Right lung (tissue), 10 donors: ENCODE results near the gene PLCZ1. TPM values are rescaled to one million over a fixed set of nuclear protein-coding genes. Genes with fewer than 3 reads are reported as not detected.
A peak's percentile ranks its signal among the peaks of the same experiment; 100 is the strongest.
"Not testable (repeated sequence)": the region's sequence is repeated elsewhere in the genome, so short reads cannot be mapped to it uniquely, and the experiment has no call there.

ENCODE experiments used
- DNase-seq, 2 donors: peaks; one replicate each; pipeline ENCODE4 v3.0.0-alpha.2; 2013
- long read RNA-seq, 8 donors: transcript quantifications; one replicate each; lab custom pipeline, GENCODE V29; 2026
- polyA plus RNA-seq, 5 donors: library from polyadenylated mRNA; unstranded; fragments of 120-200 nt; gene quantifications; one replicate each; pipeline versions ENCODE4 v1.2.1 to v1.2.3, GENCODE V29; 2013; ENCODE audit warnings: inconsistent platforms in 1 of 5, low replicate concordance in 1 of 5; ENCODE audit not compliant: insufficient read length in 5 of 5, insufficient read depth in 1 of 5

PLCZ1 gene, protein sequence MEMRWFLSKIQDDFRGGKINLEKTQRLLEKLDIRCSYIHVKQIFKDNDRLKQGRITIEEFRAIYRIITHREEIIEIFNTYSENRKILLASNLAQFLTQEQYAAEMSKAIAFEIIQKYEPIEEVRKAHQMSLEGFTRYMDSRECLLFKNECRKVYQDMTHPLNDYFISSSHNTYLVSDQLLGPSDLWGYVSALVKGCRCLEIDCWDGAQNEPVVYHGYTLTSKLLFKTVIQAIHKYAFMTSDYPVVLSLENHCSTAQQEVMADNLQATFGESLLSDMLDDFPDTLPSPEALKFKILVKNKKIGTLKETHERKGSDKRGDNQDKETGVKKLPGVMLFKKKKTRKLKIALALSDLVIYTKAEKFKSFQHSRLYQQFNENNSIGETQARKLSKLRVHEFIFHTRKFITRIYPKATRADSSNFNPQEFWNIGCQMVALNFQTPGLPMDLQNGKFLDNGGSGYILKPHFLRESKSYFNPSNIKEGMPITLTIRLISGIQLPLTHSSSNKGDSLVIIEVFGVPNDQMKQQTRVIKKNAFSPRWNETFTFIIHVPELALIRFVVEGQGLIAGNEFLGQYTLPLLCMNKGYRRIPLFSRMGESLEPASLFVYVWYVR
- 1 to 10 TPM; 1.1 to 2.3 (median 1.6) TPM for polyA plus RNA-seq
- long read RNA-seq, donor 1: 0 reads
- long read RNA-seq, donor 2: 0 reads
- long read RNA-seq, donor 3: 0 reads
- long read RNA-seq, donor 4: 0 reads
- long read RNA-seq, donor 5: 0 reads
- long read RNA-seq, donor 6: 0 reads
- long read RNA-seq, donor 7, partial matches to known transcripts: 7 of 7 reads
- long read RNA-seq, donor 7, other reads (novel, unspliced or antisense): 0 of 7 reads
- long read RNA-seq, donor 8: 0 reads

DNA sequence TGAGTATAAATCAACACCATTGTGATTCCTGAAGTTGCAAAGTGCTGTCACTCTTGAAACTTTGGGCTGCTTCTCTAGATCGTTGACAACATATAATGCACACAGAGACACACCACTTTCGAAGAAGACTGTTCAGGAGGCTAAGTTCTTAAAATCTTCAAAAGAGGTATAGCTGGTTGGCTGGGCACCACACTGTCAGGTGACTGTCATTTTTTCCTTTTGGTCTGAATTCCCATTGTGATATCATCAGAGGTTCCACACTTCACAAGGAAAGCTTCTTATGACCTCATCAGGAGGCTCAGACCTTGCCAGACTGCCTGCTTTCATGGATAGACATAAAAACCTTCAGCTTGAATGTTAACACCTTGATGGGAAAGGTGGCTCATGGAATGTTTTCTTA lies at the start of gene PLCZ1, which contains the start of gene CAPZA3:
Gene PLCZ1, minus strand, starts transcription at position 194 of the 400 bp plus-strand sequence. CDS start 641 bp downstream, outside the sequence.
Gene CAPZA3, plus strand, starts transcription at position 301 of the 400 bp plus-strand sequence. CDS start 150 bp downstream, outside the sequence.
- DNase-seq: no peak

DNA sequence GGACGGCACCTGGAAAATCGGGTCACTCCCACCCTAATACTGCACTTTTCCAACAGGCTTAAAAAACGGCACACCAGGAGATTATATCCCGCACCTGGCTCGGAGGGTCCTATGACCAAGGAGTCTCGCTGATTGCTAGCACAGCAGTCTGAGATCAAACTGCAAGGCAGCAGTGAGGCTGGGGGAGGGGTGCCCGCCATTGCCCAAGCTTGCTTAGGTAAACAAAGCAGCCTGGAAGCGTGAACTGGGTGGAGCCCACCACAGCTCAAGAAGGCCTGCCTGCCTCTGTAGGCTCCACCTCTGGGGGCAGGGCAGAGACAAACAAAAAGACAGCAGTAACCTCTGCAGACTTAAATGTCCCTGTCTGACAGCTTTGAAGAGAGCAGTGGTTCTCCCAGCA lies 47.7 kb upstream of the PLCZ1 start:
- DNase-seq: not testable (repeated sequence)

DNA sequence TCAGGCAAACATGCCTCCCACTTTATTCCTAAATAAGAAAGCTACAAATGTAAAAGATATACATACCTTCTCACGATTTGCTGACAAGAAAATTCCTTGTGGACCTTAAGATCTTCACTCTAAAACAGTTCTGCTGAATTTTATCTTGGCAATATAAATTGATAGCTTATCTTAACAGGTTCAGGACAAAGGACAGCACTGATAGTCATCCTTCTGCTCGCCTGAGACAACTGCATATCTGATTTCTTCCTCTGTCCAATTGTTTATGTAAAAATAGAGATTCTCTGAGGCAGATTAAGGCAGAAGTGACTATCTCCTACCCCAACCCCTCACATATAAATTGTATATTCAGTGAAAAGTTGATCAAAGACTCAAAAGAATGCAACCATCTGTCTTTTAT lies 45.0 kb upstream of the PLCZ1 start:
- no peak for DNase-seq

DNA sequence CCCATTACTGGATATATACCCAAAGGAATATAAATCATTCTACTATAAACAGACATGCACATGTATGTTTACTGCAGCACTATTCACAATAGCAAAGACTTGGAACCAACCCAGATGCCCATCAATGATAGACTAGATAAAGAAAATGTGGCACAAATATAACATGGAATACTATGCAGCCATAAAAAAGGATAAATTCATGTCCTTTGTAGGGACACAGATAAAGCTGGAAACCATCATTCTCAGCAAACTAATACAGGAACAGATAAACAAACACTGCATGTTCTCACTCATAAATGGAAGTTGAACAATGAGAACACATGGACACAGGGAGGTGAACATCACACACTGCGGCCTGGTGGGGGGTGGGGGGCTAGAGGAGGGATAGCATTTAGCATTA lies 28.7 kb upstream of the PLCZ1 start:
- DNase-seq: not testable (repeated sequence)

DNA sequence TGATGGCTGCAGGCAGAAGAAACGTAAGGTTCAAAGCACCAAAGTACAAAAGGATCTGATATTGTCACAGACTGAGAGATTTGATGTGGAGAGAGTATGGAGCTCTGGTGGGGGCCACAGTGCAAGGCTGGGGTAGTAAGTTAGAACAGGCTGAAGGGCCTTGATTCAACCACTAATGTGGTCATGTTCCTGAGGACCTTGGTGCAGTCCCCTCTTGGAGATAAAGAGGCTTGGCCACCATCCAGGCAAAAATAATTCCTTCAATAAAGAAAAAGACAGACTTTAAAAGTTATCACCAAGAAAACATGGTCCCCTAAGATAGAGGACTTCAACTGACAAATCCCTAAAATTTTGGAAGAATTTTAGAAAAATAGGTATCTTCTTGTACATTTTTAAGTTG lies 17.5 kb upstream of the PLCZ1 start:
- no peak for DNase-seq

DNA sequence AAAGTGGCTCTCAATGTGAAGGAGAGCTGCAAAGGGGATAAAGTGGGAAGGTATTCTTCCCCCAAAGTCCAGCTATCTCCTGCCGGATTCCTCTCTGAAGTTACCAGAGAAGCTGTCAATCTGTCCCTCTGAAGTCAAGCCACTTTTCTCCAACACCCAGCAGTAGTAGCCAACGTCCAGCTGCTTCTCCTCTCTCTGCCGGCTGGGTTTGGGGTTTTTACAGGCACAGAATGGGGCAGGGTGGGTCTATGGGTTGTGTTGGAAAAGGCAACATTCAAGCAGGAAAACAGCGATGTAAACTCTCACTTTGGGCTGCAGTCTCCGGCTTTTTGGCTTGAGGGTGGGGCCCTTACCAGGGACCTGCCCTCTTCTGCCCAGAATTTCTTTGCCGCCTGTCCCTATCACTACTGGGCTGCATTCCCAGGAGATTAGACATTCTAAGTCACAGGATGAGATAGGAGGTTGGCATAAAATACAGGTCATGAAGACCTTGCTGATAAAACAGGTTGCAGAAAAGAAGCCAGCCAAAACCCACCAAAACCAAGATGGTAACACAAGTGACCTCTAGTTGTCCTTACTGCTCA lies 16.4 kb upstream of the PLCZ1 start:
- no peak for DNase-seq

DNA sequence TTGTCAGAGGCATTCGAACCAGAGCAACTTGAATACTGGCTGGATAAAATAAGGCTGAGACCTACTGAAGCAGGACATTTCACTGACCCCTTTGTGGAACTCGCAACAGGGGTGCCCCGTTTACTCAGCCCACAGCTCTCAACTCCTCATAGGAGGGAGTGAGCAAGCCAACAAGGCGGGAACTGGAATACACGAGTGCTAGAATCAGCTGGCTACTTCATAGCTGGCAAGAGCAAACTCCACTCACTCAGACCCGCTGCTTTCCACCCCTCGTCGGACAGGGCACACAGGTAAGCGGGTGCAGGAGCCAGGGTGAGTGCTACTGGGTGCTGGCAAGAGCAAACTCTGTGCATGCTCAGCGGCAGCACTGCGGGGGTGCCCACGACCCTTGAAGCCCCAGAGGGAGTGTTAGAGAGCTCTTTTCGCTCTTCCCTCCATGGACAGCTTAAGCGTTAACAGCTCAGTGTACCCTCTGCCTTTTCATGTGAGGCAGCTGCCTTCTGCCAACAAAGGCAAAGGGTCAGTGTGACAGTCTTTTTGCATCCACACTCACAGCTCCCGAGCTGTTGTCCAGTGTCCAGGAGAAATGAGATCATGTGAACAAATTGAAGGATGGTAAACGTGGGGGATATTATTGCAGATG lies 15.8 kb upstream of the PLCZ1 start:
- DNase-seq: peak; percentile 6 to 11

DNA sequence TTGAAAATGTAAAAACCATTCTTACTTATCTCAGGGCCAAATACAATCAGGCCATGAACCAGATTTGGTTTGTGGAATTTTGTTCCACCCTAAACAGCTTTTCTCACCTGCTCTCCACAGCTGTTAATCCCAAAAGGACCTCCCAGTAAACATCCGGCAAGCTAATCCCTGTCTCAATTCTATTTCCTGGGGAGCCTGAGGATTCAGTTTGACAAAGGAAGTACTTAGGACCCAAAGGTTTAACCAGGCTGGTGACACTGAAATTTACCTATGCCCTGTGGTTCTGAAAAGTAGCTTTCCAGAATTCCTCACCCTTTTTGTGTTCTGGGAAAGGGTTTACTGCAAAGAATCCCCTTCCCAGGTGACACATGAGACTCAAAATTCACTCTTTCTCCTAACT lies 15.1 kb upstream of the PLCZ1 start:
- no peak for DNase-seq

DNA sequence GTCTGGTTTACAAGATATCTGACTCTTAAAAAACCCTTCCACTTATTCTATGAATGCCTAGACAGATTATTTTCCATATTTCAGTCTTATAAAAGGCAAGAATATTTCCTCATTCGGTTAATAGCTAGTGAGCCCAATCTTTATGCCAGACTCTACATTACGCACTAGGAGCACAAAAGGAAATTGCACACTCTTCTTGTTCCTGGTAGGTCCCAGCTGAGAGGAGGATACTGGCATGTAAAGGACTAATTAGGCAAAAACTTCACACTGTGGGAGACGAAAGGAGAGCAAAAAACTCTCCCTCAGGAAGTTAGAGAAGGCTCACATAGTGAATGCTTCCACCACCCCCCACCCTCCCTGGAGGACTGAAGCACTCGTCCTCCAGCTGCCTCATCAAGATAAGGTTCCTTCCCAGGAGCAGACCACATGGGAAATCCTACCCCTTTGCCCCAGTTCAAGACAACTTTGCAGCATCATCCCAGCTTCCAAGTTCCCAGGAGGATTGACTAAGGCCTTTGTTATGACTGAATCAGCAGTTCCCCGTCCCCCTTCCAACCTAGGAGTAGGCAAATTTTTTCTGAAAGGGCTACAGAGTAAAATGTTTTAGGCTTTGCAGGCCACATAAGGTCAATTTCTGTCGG lies 14.6 kb upstream of the PLCZ1 start:
- DNase-seq: no peak

DNA sequence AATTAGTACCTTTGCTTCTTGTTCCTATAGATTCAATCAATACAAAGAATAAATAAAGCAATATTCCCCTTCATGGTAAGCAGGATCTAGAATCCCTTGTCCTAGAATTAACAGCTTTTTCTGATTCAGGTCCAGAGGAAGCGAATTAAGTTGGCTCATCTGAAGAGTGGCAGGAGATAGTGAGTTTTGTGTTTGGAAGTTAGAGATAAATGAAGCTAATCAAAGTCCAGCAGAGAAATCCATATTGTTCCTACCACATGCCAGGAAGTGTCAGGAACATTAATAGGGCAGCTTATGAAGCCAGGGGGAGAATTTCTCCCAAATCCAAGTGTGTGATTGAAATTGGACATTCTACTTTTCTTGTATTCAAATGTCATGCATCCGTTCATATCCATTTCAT lies 14.1 kb upstream of the PLCZ1 start:
- DNase-seq: no peak

DNA sequence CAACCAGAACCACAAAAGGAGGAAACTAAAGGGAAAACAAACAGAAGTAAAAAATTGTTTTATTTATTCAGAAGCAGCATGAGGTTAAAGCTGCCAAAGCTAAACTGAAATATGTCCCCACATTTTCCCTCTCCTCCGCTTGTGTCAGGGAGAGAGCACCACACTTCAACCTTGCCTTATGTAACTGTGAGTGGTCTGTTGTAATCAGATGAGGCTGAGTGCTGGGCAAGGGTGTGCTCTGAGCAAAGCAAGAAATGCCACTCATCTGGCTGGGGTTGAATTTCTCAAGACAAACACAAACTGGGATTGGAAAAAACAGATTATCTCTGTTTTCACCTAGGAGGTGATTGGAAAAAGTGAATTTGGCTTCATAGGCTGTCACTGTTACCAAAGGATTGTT lies 12.3 kb upstream of the PLCZ1 start:
- no peak for DNase-seq

DNA sequence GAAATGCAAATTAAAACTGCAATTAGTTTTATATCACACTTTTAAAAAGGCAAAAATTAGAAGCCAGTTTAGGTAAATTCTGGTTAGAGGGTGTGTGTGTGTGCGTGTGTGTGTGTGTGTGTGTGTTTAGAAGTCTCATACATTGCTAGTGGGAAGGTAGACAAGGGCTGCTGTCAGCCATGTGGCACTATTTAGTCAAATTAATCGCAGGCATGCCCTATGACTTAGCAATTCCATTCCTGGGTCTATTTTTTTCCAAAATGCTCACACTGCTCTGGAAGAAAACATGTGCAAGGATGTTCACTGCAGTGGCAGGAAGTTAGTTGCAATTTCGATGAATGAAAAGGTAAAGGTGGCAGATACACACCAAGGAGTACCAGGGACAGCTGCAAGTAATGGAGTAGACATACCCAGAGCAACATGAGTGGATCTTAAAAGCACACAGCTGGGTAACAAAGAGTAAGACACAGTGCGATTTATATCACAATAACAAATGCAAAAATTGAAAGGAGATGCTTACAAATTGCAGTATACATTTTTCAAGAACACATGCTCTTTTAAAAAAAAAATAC lies 11.7 kb upstream of the PLCZ1 start:
- no peak for DNase-seq

DNA sequence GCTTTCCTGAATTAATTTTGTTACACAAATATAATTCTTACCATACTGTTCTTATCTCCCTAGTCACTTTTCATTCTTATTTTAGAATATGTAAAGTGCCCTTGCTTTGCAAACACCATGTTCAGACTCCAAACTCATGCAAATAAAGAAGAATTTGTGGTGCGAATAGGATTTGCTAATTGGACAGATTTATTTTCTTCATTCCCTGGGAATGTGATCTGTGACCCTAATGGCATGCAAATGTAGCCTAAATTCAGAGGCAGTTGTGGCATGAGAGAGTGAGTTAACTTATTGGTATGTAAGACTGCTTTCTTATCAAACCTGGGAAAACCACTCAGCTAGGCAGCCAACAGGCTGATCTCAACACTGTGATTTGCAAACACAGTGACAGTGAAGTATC lies 10.1 kb upstream of the PLCZ1 start:
- DNase-seq: no peak

DNA sequence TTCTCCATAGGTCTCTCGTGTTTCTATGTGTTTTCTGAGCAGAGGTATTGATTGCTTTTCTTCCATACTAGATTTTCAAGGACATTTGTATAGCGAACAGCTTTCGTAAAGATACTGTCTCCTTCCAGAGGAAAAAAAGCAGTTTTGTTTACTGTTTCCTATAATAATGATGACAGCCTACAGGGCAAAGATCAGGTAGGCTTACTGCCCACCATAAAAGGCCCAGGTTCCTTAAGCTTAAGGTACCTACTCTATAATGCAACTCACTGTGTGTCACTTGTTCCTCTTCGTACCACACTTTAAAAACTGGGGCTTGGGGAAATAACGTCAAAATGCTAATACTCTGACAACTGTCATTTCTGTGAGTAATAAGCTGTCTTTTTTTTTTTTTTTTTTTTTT lies 6.7 kb downstream of the PLCZ1 start:
- DNase-seq: no peak

DNA sequence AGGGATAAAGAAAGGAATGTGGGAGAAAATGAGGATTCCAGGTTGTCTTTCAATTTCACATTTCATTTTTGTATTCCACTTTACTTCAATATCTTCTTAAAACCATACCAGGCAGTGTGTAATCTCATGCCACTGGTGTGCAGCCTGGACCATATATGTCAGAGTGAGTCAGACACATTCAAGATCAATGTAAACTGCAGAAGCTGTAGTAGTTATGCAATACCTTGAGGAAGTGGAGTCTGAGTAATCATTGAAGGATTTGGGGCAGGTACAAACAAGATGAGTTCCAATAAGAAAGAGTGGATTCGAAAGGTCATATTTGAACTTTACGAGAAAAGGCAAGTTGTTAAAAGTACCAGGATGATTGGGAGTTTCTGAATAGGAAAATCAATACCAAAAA lies 14.1 kb downstream of the PLCZ1 start:
- DNase-seq: no peak

DNA sequence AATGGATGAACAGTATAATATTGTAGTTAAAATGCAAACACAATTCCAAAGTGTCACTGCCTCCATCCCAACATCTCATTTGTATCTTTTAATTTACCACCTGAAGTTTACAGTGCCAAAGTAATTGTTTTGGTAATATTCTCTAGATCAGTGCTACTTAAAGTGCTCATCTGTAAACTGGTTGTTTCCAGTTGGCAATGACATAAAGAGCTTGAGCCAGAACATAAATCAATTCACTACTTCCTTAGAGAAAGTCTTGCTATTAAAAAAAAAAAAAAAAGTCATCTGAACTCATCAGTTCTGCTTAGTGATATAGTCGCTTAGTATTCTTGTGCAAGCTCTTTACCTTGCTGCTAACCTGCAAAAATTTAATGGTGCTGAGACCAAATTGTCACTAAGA lies 16.4 kb downstream of the PLCZ1 start:
- no peak for DNase-seq

DNA sequence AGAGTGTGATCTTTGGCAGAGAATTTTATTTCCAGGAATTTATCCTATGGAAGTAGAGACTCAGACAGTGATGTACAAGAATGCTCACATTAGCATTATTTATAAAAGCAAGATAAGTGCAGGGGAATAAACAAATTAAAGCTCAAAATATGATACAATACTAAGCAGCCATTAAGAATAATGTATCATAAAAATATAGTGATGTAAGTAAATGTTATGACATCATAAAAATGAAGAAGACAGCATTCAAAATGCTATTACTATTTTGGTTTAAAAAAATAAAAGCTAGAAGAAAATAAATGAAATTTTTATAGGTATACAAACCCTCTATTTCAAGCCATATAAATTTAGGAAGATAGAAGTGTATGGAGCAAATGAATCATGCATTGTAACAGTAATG lies 17.1 kb downstream of the PLCZ1 start:
- no peak for DNase-seq

DNA sequence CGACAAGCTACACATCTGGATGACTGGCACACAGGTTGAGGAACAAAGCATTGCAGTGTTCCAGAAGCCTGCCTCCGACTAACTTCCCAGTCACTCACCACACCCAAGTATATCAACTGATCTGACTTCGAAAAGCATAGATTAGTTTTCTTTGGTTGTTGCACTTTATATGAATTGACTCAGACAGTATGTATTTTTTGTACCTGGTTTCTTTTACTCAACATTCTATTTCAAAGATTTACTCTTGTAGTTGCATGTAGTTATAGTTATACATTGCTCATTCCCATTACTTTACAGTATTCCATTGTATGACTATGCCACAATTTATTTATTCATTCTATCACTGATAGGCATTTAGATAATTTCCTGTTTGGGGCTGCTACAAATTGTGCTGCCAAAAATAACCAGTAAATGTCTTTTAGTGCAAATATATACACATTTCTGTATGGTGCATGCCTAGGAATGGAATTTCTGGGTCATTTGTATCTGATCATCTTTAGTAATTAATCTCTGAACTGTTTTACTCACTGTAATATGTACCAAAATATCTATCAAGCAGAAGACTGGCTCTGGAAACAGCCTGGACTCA lies 17.8 kb downstream of the PLCZ1 start:
- DNase-seq: no peak

DNA sequence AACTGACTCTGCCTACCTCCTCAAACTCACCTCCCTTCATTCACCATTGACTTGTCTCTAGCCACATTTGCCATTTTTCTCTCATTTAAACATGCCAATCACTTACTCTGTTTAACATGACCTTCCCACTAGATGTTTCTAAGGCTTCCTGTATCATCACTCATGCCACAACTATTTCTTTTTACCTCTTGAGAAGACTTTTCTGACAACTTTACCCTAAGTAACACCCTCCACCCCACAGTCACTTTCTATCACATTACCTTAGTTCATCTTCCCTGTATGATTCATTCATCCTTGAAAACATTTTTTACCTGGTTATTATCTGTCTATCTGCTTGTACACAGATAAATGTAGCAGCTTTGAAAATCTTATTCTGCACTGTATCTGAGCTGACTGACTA lies 19.4 kb downstream of the PLCZ1 start:
- no peak for DNase-seq

DNA sequence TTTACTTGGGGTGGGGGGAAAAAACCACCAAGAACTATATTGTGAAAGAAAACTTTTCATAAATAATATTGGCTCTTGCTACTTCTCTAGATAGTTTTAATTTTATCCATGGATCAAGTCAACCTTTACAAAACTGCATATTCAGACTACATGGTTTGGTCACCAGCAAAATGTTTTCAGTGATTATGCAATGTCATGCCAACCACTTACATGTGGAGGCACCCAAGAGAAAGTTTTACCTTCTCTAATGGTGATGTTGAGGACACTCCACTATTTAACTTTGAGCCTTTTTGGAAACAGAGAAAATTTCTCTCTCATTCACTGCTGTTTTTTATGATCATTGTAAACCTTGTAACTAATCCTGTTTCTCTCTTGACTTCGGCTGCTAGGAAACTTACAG lies 21.6 kb downstream of the PLCZ1 start:
- no peak for DNase-seq

DNA sequence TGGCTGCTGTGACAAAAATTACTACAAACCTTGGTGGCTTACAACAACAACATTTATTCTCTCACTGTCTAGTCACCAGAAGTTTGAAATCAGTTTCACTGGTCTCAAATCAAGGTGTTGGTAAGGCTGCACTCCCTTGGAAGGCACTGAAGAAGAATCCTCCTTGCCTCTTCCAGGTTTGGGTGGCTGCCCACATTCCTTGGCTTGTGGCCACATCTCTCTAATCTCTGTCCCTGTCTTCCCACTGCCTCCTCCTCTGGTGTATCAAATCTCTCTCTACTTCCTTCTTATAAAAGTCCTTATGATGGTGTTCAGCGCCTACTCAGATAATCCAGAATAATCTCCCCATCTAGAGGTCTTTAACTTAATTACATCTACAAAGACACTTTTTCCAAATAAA lies 31.0 kb downstream of the PLCZ1 start:
- DNase-seq: no peak
